Measurements from ENCODE around the gene PDZRN4. TPM values are rescaled to one million over a fixed set of nuclear protein-coding genes. Genes with fewer than 3 reads are reported as not detected.

The PDZRN4 gene
- total and polyA plus RNA-seq, 4 experiments from 2014 or later: not detected

DNA sequence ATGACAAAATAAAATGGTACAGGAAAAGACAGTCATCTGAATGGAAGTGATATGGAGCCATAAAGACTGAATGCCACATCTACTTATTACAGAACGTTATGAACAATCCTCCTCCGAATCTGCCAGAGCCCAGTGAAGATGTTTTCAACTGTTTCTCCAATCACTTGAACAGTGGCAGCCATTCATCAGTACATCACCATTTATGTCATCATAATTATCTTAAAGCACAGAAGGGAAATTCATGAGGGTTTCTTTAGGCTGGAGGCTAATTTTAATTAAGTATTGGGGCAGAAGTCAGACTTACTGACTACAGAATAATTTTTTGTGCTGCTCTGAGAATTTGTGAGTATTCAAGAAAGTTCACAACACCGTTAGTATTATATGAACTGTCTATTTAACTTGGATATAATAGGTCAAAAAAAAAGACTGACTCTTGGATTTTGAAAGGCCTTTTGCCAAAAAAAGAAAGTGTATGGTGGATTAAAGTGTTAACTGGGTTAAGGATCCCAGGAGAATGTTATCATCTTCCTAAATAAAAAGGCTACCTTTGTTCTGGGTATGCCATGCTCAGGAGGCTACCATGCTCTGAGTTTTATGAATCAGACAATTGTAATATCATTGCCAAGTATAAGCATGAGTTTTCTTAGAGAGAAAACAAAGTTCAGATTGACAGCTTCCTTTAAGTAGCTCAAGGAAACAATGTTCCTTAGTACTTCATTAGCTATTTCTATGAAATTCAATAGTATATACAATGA lies 40.1 kb downstream of the PDZRN4 start:
- no peak overlapping the region for H3K27ac ChIP-seq (ENCODE audit: low read depth, low read length)
- H3K4me1 ChIP-seq (ENCODE audit: insufficient read depth, low read length): no peaks in the 10 kb centered on the region
- H3K9me3 ChIP-seq (ENCODE audit: control insufficient read depth in 1 of 2, low read length in 2 of 2): no peaks in the 10 kb centered on the region
- CTCF ChIA-PET (ENCODE audit: partially characterized antibody): no interaction called here
- Mint-ChIP-seq H3K4me1 (peaks cover 0 to 2% (median 0%) of the 10 kb centered on the region in 4 donors), H3K4me3 (no peak overlapping the region), H3K36me3 (no peaks in the 10 kb centered on the region), H3K27ac (no peak overlapping the region), H3K27me3 (peaks cover 0 to 3% of the 10 kb centered on the region in 2 donors), H3K9me3 (peaks cover 0 to 2% (median 0%) of the 10 kb centered on the region in 8 donors)
- POLR2A ChIA-PET (ENCODE audit: partially characterized antibody): no interaction called here
- DNase-seq: no peak
- H3K36me3 ChIP-seq (ENCODE audit: insufficient read depth, low read length): no peaks in the 10 kb centered on the region
- intact Hi-C loops (cut with micrococcal nuclease): no loop called here
- H3K27me3 ChIP-seq (ENCODE audit: insufficient read depth, low read length): no peaks in the 10 kb centered on the region
- H3K4me3 ChIP-seq (ENCODE audit: low read length in 2 of 2): no peak overlapping the region

GRCh38 chr12:41230756-41231155 lies 42.6 kb downstream of the PDZRN4 start:
- Histone ChIP-seq H3K4me1 (ENCODE audit: insufficient read depth, low read length) (no peaks in the 10 kb centered on the region), H3K9me3 (ENCODE audit: control insufficient read depth in 1 of 2, low read length in 2 of 2) (no peaks in the 10 kb centered on the region), H3K27me3 (ENCODE audit: insufficient read depth, low read length) (no peaks in the 10 kb centered on the region), H3K4me3 (ENCODE audit: low read length in 2 of 2) (no peak overlapping the region), H3K27ac (ENCODE audit: low read depth, low read length) (no peak overlapping the region), H3K36me3 (ENCODE audit: insufficient read depth, low read length) (no peaks in the 10 kb centered on the region)
- DNase-seq: no peak
- CTCF ChIA-PET (ENCODE audit: partially characterized antibody): no interaction called here
- peaks cover 0 to 2% (median 0%) of the 10 kb centered on the region in 4 donors for H3K4me1 Mint-ChIP-seq
- no peaks in the 10 kb centered on the region for H3K36me3 Mint-ChIP-seq
- H3K27ac Mint-ChIP-seq: no peak overlapping the region
- no peak overlapping the region for H3K4me3 Mint-ChIP-seq
- H3K27me3 Mint-ChIP-seq: peaks cover 0 to 3% of the 10 kb centered on the region in 2 donors
- intact Hi-C loops (cut with micrococcal nuclease): no loop called here
- H3K9me3 Mint-ChIP-seq: peaks cover 0 to 5% (median 0%) of the 10 kb centered on the region in 8 donors
- POLR2A ChIA-PET (ENCODE audit: partially characterized antibody): no interaction called here

GRCh38 chr12:41234692-41235091 lies 46.6 kb downstream of the PDZRN4 start:
- H3K9me3 Mint-ChIP-seq: peaks cover 0 to 5% (median under 1%) of the 10 kb centered on the region in 8 donors
- no peak overlapping the region for H3K4me3 Mint-ChIP-seq
- intact Hi-C loops (cut with micrococcal nuclease): no loop called here
- peaks cover 0 to 3% of the 10 kb centered on the region in 2 donors for H3K27me3 Mint-ChIP-seq
- Histone ChIP-seq H3K36me3 (ENCODE audit: insufficient read depth, low read length) (no peaks in the 10 kb centered on the region), H3K27me3 (ENCODE audit: insufficient read depth, low read length) (no peaks in the 10 kb centered on the region), H3K4me1 (ENCODE audit: insufficient read depth, low read length) (no peaks in the 10 kb centered on the region), H3K9me3 (ENCODE audit: control insufficient read depth in 1 of 2, low read length in 2 of 2) (no peaks in the 10 kb centered on the region), H3K4me3 (ENCODE audit: low read length in 2 of 2) (no peak overlapping the region), H3K27ac (ENCODE audit: low read depth, low read length) (no peak overlapping the region)
- no peak for DNase-seq
- ChIA-PET POLR2A (ENCODE audit: partially characterized antibody) (no interaction called here), CTCF (ENCODE audit: partially characterized antibody) (no interaction called here)
- no peaks in the 10 kb centered on the region for H3K36me3 Mint-ChIP-seq
- no peaks in the 10 kb centered on the region for H3K4me1 Mint-ChIP-seq
- H3K27ac Mint-ChIP-seq: no peak overlapping the region

DNA sequence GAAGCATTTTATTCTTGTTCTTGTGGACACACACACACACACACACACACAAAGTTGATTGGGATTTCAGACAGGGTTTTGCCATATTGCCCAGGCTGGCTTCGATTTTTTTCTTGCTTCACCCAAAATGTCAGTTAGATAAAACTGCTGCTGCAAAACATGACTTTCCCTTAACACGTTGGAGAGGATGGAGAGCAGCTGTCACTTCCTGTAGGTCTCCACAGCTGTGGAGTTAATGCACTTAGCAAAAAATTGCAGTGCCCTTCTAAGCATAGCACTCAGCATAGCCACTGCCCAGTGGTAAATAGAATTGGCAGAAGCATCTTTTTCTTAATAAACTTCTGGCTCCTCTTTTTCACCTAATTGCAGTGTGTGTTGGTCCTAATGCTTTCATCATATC lies 54.5 kb downstream of the PDZRN4 start:
- intact Hi-C loops (cut with micrococcal nuclease): no loop called here
- peaks cover 0 to 3% (median under 1%) of the 10 kb centered on the region in 8 donors for H3K9me3 Mint-ChIP-seq
- Histone ChIP-seq H3K9me3 (ENCODE audit: control insufficient read depth in 1 of 2, low read length in 2 of 2) (no peaks in the 10 kb centered on the region), H3K4me3 (ENCODE audit: low read length in 2 of 2) (no peak overlapping the region), H3K27ac (ENCODE audit: low read depth, low read length) (no peak overlapping the region), H3K36me3 (ENCODE audit: insufficient read depth, low read length) (no peaks in the 10 kb centered on the region), H3K27me3 (ENCODE audit: insufficient read depth, low read length) (no peaks in the 10 kb centered on the region), H3K4me1 (ENCODE audit: insufficient read depth, low read length) (no peaks in the 10 kb centered on the region)
- no peaks in the 10 kb centered on the region for H3K4me1 Mint-ChIP-seq
- H3K4me3 Mint-ChIP-seq: no peak overlapping the region
- no peaks in the 10 kb centered on the region for H3K36me3 Mint-ChIP-seq
- ChIA-PET CTCF (ENCODE audit: partially characterized antibody) (no interaction called here), POLR2A (ENCODE audit: partially characterized antibody) (no interaction called here)
- no peaks in the 10 kb centered on the region for H3K27me3 Mint-ChIP-seq
- DNase-seq: no peak
- H3K27ac Mint-ChIP-seq: no peak overlapping the region

GRCh38 chr12:41248391-41248790 lies 60.3 kb downstream of the PDZRN4 start:
- POLR2A ChIA-PET (ENCODE audit: partially characterized antibody): no interaction called here
- no peaks in the 10 kb centered on the region for H3K36me3 ChIP-seq (ENCODE audit: insufficient read depth, low read length)
- H3K36me3 Mint-ChIP-seq: no peaks in the 10 kb centered on the region
- no peaks in the 10 kb centered on the region for H3K4me1 Mint-ChIP-seq
- H3K27me3 Mint-ChIP-seq: no peaks in the 10 kb centered on the region
- no peaks in the 10 kb centered on the region for H3K27me3 ChIP-seq (ENCODE audit: insufficient read depth, low read length)
- no peaks in the 10 kb centered on the region for H3K9me3 ChIP-seq (ENCODE audit: control insufficient read depth in 1 of 2, low read length in 2 of 2)
- H3K27ac ChIP-seq (ENCODE audit: low read depth, low read length): no peak overlapping the region
- no peak overlapping the region for H3K4me3 Mint-ChIP-seq
- H3K27ac Mint-ChIP-seq: no peak overlapping the region
- peaks cover 0 to 2% (median 0%) of the 10 kb centered on the region in 8 donors for H3K9me3 Mint-ChIP-seq
- no peak overlapping the region for H3K4me3 ChIP-seq (ENCODE audit: low read length in 2 of 2)
- no peaks in the 10 kb centered on the region for H3K4me1 ChIP-seq (ENCODE audit: insufficient read depth, low read length)
- DNase-seq: no peak
- intact Hi-C loops (cut with micrococcal nuclease): no loop called here
- CTCF ChIA-PET (ENCODE audit: partially characterized antibody): no interaction called here

DNA sequence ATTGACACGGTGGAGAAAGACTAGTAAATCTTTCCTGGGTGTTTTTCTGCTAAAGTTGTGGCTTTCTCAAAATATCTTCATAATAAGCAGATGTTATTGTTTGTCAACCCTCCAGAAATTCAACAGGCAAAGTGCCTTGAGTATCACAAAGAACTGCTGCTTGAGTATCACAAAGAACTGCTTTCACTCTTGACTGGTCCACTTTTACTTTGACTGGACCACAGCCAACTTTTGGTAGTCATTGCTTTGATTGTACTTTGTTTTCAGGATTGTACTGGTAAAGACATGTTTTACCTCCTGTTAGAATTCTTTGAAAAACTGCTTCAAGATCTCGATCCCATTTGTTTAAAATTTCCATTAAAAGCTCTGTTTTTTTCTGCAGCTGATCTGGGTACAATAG lies 62.6 kb downstream of the PDZRN4 start:
- no peak overlapping the region for H3K27ac ChIP-seq (ENCODE audit: low read depth, low read length)
- no peaks in the 10 kb centered on the region for H3K36me3 ChIP-seq (ENCODE audit: insufficient read depth, low read length)
- H3K9me3 ChIP-seq (ENCODE audit: control insufficient read depth in 1 of 2, low read length in 2 of 2): no peaks in the 10 kb centered on the region
- intact Hi-C loops (cut with micrococcal nuclease): no loop called here
- CTCF ChIA-PET (ENCODE audit: partially characterized antibody): no interaction called here
- H3K4me1 Mint-ChIP-seq: no peaks in the 10 kb centered on the region
- H3K27me3 ChIP-seq (ENCODE audit: insufficient read depth, low read length): no peaks in the 10 kb centered on the region
- no peak overlapping the region for H3K27ac Mint-ChIP-seq
- H3K36me3 Mint-ChIP-seq: no peaks in the 10 kb centered on the region
- H3K4me3 Mint-ChIP-seq: no peak overlapping the region
- POLR2A ChIA-PET (ENCODE audit: partially characterized antibody): no interaction called here
- H3K4me1 ChIP-seq (ENCODE audit: insufficient read depth, low read length): no peaks in the 10 kb centered on the region
- peaks cover 0 to 2% (median 0%) of the 10 kb centered on the region in 8 donors for H3K9me3 Mint-ChIP-seq
- DNase-seq: no peak
- H3K4me3 ChIP-seq (ENCODE audit: low read length in 2 of 2): no peak overlapping the region
- H3K27me3 Mint-ChIP-seq: no peaks in the 10 kb centered on the region

- no peaks in the 10 kb centered on the region for H3K36me3 Mint-ChIP-seq
- ChIA-PET POLR2A (ENCODE audit: partially characterized antibody) (no interaction called here), CTCF (ENCODE audit: partially characterized antibody) (no interaction called here)
- H3K27ac Mint-ChIP-seq: no peak overlapping the region
- H3K9me3 Mint-ChIP-seq: peaks cover 0 to 2% (median 0%) of the 10 kb centered on the region in 8 donors
- Histone ChIP-seq H3K4me1 (ENCODE audit: insufficient read depth, low read length) (no peaks in the 10 kb centered on the region), H3K27ac (ENCODE audit: low read depth, low read length) (no peak overlapping the region), H3K4me3 (ENCODE audit: low read length in 2 of 2) (no peak overlapping the region), H3K36me3 (ENCODE audit: insufficient read depth, low read length) (no peaks in the 10 kb centered on the region), H3K9me3 (ENCODE audit: control insufficient read depth in 1 of 2, low read length in 2 of 2) (no peaks in the 10 kb centered on the region), H3K27me3 (ENCODE audit: insufficient read depth, low read length) (no peaks in the 10 kb centered on the region)
- no peak overlapping the region for H3K4me3 Mint-ChIP-seq
- no peak for DNase-seq
- peaks cover 0 to 2% of the 10 kb centered on the region in 2 donors for H3K27me3 Mint-ChIP-seq
- intact Hi-C loops (cut with micrococcal nuclease): no loop called here
- no peaks in the 10 kb centered on the region for H3K4me1 Mint-ChIP-seq
Measured at GRCh38 chr12:41254004-41254914, 66.1 kb downstream of the PDZRN4 start.

Data from CD4-positive, alpha-beta memory T cell (primary cell).